SKM-1 treated with dmso at 0.1 percent for 144 hours (cell line): Measurements from ENCODE around the gene MUC5B.
"Not testable (repeated sequence)": the region's sequence is repeated elsewhere in the genome, so short reads cannot be mapped to it uniquely, and the experiment has no call there.

Experiments
- DNase-seq: peaks from one replicate; lab custom pipeline; 2025; ENCODE audit not compliant: unreplicated experiment; lab: John Stamatoyannopoulos, UW

MUC5B gene

DNA sequence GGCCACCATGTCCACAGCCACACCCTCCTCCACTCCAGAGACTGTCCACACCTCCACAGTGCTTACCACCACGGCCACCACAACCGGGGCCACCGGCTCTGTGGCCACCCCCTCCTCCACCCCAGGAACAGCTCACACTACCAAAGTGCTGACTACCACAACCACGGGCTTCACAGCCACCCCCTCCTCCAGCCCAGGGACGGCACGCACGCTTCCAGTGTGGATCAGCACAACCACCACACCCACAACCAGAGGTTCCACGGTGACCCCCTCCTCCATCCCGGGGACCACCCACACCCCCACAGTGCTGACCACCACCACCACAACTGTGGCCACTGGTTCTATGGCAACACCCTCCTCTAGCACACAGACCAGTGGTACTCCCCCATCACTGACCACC is 21.7 kb downstream of the MUC5B start:
- DNase-seq, result not testable (repeated sequence)

DNA sequence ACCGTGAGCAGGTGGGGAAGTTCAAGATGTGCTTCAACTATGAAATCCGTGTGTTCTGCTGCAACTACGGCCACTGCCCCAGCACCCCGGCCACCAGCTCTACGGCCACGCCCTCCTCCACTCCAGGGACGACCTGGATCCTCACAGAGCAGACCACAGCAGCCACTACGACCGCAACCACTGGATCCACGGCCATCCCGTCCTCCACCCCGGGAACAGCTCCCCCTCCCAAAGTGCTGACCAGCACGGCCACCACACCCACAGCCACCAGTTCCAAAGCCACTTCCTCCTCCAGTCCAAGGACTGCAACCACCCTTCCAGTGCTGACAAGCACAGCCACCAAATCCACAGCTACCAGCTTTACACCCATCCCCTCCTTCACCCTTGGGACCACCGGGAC is 22.9 kb downstream of the MUC5B start:
- not testable (repeated sequence) for DNase-seq

GRCh38 chr11:1246301-1246700 is 23.4 kb downstream of the MUC5B start:
- DNase-seq, result not testable (repeated sequence)

DNA sequence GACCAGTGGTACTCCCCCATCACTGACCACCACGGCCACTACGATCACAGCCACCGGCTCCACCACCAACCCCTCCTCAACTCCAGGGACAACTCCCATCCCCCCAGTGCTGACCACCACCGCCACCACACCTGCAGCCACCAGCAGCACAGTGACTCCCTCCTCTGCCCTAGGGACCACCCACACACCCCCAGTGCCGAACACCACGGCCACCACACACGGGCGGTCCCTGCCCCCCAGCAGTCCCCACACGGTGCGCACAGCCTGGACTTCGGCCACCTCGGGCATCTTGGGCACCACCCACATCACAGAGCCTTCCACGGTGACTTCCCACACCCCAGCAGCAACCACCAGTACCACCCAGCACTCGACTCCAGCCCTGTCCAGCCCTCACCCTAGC is 24.2 kb downstream of the MUC5B start:
- not testable (repeated sequence) for DNase-seq

GRCh38 chr11:1248951-1249350 is 26.1 kb downstream of the MUC5B start:
- not testable (repeated sequence) for DNase-seq

- DNase-seq, result not testable (repeated sequence)
Observed at GRCh38 chr11:1250411-1250810, 27.5 kb downstream of the MUC5B start.

GRCh38 chr11:1251236-1251770 is 28.4 kb downstream of the MUC5B start:
- DNase-seq, result no peak

- DNase-seq, result no peak
Observed at GRCh38 chr11:1252371-1253102, 29.7 kb downstream of the MUC5B start.

- no peak for DNase-seq
Observed at GRCh38 chr11:1253103-1253485, 30.2 kb downstream of the MUC5B start.

GRCh38 chr11:1254086-1254648 is 31.3 kb downstream of the MUC5B start:
- no peak for DNase-seq

DNA sequence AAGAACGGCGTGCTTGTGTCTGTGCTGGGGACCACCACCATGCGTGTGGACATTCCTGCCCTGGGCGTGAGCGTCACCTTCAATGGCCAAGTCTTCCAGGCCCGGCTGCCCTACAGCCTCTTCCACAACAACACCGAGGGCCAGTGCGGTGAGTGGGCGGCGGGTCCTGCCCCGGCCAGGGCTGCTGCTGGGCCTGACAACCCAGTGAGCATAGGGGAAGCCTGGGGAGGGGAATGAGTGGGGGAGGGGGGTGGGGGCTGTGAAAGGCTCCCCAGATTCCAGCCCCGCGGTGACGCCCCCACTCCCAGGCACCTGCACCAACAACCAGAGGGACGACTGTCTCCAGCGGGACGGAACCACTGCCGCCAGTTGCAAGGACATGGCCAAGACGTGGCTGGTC is 31.9 kb downstream of the MUC5B start:
- no peak for DNase-seq

DNA sequence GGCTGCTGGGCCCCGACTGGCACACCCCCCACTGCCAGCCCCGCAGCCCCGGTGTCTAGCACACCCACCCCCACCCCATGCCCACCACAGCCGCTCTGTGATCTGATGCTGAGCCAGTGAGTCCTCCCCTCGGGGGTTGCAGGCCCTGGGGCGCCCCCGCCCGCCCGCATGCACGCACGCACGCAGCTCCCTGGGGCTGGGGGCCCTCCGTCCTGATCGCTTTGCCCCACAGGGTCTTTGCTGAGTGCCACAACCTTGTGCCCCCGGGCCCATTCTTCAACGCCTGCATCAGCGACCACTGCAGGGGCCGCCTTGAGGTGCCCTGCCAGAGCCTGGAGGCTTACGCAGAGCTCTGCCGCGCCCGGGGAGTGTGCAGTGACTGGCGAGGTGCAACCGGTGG is 32.3 kb downstream of the MUC5B start:
- no peak for DNase-seq

GRCh38 chr11:1256257-1257045 is 33.6 kb downstream of the MUC5B start:
- DNase-seq, result no peak

GRCh38 chr11:1257366-1257765 is 34.5 kb downstream of the MUC5B start:
- DNase-seq, result no peak

DNA sequence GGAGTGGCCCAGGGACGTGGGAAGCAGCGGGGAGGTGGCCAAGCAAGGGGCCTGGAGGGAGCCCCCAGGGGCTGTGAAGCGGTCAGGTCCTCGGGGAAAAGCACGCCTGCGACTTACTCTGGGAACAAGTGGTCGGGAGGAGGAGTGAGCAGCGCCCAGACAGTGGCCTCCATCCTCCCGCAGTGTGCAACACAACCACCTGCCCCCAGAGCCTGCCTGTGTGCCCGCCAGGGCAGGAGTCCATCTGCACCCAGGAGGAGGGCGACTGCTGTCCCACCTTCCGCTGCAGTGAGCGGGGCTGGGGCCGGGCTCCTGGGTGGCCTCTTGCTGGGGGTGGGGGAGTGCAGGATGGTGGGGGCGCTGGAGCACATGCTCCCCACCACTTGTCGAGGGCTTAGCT is 35.0 kb downstream of the MUC5B start:
- DNase-seq, result no peak

DNA sequence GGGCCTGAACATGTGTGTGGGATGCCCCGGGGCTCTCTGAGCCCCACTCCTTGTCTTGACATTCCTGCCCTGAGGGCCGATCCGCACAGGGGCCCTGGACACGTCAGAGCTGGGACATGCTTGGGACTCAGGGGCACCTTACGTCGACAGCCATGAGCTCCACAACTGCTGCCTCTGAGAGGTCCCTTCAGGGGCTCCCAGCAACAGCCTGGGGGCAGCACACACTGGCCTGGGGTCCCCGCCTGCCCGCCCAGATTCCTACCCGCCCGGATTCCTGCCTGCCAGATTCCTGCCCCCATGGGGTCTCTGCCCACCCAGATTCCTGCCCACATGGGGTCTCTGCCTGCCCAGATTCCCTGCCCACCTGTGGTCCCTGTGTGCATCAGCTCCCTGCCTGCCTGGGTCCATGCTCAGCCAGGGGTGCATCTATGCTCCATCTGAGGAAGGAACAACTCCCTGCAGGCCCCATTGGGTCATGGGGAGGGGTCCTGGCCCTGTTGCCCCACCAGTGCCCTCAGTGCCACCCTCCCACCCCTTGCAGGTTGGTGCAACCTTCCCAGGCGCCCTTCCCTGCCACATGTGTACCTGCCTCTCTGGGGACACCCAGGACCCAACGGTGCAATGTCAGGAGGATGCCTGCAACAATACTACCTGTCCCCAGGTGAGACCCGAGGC is 35.7 kb downstream of the MUC5B start:
- DNase-seq, result no peak

DNA sequence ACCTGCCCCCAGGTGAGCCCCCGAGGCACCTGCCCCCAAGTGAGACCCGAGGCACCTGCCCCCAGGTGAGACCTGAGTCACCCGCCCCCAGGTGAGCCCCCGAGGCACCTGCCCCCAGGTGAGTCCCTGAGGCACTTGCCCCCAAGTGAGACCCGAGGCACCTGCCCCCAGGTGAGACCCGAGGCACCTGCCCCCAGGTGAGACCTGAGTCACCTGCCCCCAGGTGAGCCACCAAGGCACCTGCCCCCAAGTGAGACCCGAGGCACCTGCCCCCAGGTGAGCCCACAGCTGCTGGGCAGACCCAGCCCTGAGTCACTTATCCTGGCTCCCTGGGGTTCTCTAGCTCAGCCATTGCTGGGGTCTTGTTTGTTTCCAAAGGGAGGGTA is 36.2 kb downstream of the MUC5B start:
- DNase-seq, result no peak

DNA sequence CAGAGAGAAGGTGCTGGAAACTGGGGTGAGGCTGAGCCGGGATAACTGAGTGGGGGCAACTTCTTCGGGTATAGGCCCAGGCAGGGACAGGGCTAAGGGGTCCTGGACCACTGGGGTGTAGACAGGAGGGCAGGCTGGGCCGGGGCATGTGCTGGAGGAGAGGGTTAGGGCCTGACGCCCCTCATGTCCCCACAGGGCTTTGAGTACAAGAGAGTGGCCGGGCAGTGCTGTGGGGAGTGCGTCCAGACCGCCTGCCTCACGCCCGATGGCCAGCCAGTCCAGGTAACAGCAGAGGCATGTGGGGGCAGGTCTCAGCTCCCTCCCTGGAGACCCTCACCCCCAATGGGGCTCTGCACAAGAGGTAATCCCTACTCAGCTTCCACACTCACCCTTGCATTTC is 36.7 kb downstream of the MUC5B start:
- no peak for DNase-seq

- DNase-seq, result no peak
Observed at GRCh38 chr11:1260023-1260501, 37.2 kb downstream of the MUC5B start.

GRCh38 chr11:1260620-1261019 is 37.8 kb downstream of the MUC5B start:
- DNase-seq, result no peak
